Activated T-cell treated with anti-CD3 and anti-CD28 coated beads for 24 hours (primary cell): Measurements from ENCODE around the gene RNU2-63P.
"Not testable (repeated sequence)": the region's sequence is repeated elsewhere in the genome, so short reads cannot be mapped to it uniquely, and the experiment has no call there.

Experiments used
- DNase-seq: peaks from one replicate; pipeline ENCODE4 v3.0.0-alpha.2; 2020; ENCODE audit warnings: low read depth

The RNU2-63P gene

DNA sequence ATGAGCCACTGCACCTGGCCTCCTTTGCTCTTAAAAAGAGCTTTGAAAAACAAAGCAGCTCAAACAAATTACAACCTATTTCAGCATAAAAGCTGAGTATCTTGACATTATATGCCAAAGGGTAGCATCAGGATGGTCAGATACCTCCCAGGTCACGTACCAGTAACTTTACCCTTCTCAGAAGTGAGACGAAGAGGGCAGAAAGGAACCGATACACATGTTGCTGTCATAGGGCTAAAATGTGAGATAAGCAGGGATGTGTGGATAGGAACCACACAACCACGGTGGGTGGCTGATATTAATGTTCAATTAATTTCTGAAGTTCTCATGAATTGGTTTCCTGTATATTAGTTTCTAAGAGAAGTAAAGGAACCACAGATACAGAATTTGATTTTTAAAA lies 12.6 kb upstream of the RNU2-63P start:
- no peak for DNase-seq

- DNase-seq: no peak
Measured at GRCh38 chr2:88027697-88028389, 11.5 kb upstream of the RNU2-63P start.

- no peak for DNase-seq
Measured at GRCh38 chr2:88024509-88024908, 8.2 kb upstream of the RNU2-63P start.

DNA sequence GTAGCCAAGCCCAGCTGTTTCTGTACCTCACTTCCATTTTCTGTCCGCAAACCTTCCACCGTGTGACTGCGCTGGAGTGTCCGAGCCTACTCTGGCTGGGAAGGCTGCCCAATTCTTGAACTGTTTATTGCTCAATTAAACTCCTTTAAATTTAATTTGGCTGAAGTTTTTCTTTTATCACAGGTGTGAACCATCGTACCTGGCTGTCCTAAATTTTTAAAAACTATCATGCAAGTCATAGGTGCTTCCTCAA lies 6.2 kb upstream of the RNU2-63P start:
- no peak for DNase-seq

DNA sequence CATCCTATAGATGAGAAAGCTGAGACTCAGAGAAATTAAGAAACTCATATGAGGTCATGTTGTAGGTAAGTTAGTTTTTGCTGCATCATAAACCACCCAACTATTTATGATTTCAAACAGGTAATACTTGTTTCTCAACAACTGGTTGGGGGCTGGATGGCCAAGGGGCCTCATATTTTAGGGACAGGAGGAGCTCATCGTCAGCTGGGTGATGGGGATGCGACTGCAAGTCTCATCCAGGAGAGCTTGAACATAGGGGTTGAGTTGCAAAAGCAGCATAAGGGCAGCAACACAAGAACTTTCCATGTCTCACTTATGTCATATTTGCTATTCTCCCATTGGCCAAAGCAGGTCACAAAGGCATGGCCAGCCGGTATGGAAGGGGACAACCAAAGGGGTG lies 3.6 kb upstream of the RNU2-63P start:
- no peak for DNase-seq

- DNase-seq: no peak
Measured at GRCh38 chr2:88018909-88019308, 2.6 kb upstream of the RNU2-63P start.

DNA sequence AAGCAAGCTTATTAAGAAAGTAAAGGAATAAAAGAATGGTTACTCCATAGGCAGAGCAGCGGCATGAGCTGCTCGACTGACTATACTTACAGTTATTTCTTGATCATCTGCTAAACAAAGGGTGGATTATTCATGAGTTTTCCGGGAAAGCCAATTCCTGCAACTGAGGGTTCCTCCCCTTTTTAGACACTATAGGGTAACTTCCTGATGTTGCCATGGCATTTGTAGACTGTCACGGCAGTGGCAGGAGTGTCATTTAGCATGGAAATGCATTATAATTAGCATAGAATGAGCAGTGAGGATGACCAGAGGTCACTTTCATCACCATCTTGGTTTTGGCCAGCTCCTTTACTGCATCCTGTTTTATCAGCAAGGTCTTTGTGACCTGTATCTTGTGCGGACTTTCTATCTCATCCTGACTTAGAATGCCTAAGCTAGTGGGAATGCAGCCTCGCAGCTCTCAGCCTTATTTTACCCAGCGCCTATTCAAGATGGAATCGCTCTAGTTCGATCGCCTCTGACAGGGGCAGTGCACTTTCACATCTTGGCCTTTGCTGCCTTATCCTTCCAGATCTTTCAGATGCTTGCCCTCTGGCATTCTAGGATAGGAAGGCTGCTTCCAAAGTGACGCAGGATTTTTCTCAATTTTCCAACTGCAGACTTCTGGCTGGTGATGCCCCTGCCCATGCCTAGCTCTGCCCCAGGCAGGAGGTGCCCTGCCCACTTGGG lies 1.9 kb upstream of the RNU2-63P start:
- DNase-seq: not testable (repeated sequence)

- DNase-seq: not testable (repeated sequence)
Measured at GRCh38 chr2:88017780-88018038, 1.4 kb upstream of the RNU2-63P start.

DNA sequence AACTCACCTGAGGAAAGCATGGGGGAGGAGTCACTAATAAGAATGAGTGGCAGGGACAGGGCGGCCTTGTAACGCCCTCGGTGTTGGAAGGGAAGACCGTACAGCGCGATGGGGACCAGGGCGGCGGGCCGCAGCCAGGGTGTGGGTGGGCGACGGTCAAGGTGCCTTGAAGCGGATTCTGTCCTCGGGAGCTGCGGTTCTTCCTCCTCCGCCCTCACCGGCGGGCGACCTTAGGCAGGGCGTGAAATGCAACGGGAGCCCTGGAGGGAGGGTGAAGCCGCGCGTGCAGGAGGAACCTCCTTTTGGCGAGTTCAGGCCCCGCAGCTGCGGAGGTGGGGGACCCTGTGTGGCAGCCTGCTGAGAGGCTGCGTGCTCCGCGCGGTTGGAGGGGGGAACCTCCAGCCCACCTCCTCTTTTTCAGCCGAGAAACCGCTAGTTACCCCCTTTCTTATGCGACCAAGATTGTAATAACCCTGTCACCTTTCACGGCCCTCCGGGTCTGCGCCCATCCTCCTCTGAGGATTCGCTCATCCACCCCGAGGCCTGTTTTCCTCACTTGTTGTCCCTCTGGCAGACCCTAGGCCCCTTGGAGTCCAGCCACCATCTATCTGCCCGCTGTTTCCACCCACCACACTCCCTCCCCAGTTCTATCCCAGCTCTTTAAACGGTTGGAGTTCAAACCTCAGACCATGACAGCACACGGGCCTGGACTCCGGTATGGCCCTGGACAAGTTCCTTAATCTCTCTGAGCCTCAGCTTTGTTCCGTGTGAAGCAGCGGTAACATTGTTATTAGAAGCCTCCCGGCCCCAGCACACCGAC lies 823 bp upstream of the RNU2-63P start:
- DNase-seq: no peak

- no peak for DNase-seq
Measured at GRCh38 chr2:88011011-88011410, 5.3 kb downstream of the RNU2-63P start.

DNA sequence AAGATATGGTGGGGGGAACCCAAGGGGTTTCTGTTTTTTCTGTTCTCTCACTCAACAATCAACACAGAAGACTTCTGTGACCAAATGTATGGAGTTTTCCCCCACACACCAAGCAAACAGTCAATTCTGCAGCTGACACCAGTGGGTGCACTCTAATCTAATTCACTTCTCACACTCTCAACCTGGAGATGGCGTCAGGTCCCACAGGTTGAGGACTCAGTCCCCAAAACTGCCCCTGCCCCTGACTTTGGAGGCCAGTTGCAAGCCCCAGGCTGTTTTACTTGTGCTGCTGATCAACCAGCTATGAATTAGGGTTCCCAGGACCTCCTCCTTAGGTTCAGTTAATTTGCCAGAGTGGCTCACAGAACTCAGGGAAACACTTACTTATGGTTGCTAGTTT lies 6.2 kb downstream of the RNU2-63P start:
- DNase-seq: no peak

GRCh38 chr2:88006912-88007439 lies 9.4 kb downstream of the RNU2-63P start:
- no peak for DNase-seq

GRCh38 chr2:88005776-88006175 lies 10.6 kb downstream of the RNU2-63P start:
- DNase-seq: no peak

GRCh38 chr2:88003074-88003755 lies 13.1 kb downstream of the RNU2-63P start:
- no peak for DNase-seq

DNA sequence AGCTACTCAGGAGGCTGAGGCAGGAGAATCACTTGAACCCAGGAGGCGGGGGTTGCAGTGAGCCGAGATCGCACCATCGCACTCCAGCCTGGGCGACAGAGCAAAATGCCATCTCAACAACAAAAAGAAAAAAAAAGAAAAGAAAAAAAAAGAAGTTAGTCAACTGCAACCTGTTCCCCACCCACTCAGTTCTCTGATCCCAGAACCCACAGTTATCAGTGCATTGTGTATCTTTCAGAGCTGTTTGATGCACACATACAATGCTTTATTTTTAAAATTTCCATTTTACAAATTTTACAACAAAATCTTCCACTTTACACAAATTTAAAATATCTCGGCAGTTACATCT lies 14.0 kb downstream of the RNU2-63P start:
- no peak for DNase-seq

DNA sequence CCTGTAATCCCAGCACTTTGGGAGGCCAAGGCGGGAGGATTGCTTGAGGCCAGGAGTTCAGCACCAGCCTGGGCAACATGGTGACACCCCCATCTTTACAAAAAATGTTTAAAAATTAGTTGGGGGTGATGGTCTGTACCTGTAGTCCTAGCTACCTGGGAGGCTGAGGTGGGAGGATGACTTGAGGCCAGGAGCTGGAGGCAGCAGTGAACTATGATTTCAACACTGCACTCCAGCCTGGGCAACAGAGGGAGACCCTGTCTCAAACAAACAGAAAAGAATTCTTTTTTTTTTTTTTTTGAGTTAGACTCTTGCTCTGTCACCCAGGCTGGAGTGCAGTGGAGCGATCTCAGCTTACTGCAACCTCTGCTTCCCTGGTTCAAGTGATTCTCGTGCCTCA lies 15.9 kb downstream of the RNU2-63P start:
- not testable (repeated sequence) for DNase-seq

- DNase-seq: no peak
Measured at GRCh38 chr2:87996570-87996969, 19.8 kb downstream of the RNU2-63P start.

DNA sequence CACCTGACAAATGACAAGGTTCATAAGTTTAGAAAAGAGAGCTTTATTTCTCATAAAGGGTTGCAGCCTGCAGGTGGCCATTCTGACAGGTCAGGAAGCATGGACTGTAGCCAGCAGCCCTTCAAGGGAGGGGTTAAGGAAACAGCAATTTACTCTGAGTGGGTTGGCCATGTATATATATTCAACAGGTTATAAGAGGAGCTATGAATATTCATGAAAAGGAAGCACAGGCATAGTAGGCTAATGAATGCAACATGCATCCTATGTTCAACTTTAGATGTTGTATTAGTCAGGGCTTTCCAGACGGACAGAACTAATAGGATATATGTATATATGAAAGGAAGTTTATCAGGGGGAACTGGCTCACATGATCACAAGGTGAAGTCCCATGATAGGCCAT lies 20.6 kb downstream of the RNU2-63P start:
- DNase-seq: no peak

- not testable (repeated sequence) for DNase-seq
Measured at GRCh38 chr2:87994304-87994850, 22.0 kb downstream of the RNU2-63P start.

- DNase-seq: not testable (repeated sequence)
Measured at GRCh38 chr2:87992569-87992968, 23.8 kb downstream of the RNU2-63P start.

DNA sequence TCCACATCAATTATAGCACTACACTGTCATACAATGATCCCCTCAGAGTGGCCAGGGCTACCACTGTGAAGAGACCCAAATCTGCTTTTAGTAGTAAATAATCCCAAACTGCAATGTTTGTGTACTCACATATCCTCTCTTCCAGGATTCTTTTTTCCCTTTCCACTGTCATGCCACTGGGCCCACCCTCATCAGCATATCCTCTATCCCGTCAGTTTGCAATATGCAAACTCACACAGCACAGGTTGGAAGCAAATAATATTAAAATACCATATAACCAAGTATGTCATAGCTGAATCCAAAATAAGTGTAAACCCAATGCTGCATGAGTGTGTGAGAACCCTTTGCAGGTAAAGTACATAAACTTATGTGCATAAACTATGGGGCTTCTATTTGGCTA lies 28.9 kb downstream of the RNU2-63P start:
- not testable (repeated sequence) for DNase-seq

DNA sequence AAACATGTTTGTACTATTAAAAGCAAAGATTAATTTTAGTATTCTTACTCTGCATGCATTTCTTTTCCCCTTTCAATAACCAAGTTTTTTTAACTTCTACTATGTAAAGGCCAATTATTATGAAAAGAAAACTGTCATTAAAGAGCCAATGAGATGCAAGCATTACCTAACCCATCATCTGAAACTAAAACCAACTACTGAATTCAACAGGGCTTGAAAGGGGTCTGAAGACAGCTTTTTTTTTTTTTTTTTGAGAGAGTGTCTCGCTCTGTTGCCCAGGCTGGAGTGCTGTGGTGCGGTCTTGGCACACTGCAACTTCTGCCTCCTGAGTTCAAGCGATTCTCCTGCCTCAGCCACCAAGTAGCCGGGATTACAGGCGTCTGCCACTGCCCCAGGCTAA lies 30.4 kb downstream of the RNU2-63P start:
- DNase-seq: not testable (repeated sequence)
